Endodermal cell (in vitro differentiated cells): ENCODE measurements around the gene SPARC. TPM values are rescaled to one million over a fixed set of nuclear protein-coding genes. Genes with fewer than 3 reads are reported as not detected.
A peak's percentile ranks its signal among the peaks of the same experiment; 100 is the strongest.

Experiments used
- DNase-seq: peaks from one replicate; pipeline ENCODE4 v3.0.0-alpha.2; 2017
- H3K27ac ChIP-seq: 2 replicates; pipeline ENCODE4 v1.5.1; 2013; ENCODE audit warnings: mild to moderate bottlenecking, low read depth, low read length, moderate library complexity
- H3K27me3 ChIP-seq: 2 replicates; pipeline ENCODE4 v1.6.1; 2013; ENCODE audit warnings: mild to moderate bottlenecking, low read length, moderate library complexity; ENCODE audit not compliant: insufficient read depth, control insufficient read depth, poor library complexity, severe bottlenecking
- H3K36me3 ChIP-seq: 2 replicates; pipeline ENCODE4 v1.7.0; 2013; ENCODE audit warnings: mild to moderate bottlenecking, low read length, moderate library complexity; ENCODE audit not compliant: control insufficient read depth, insufficient read depth
- H3K4me1 ChIP-seq: one replicate; pipeline ENCODE4 v1.7.0; 2013; ENCODE audit warnings: low read length; ENCODE audit not compliant: control insufficient read depth, insufficient read depth
- H3K4me3 ChIP-seq: 2 replicates; pipeline ENCODE4 v1.5.1; 2013; ENCODE audit warnings: mild to moderate bottlenecking, low read length, moderate library complexity
- H3K9ac ChIP-seq: 2 replicates; pipeline ENCODE4 v1.6.1; 2013; ENCODE audit warnings: mild to moderate bottlenecking, low read length, moderate library complexity; ENCODE audit not compliant: poor library complexity, severe bottlenecking; ENCODE audit errors: extremely low read depth
- H3K9me3 ChIP-seq: 2 replicates; pipeline ENCODE4 v1.6.1; 2013; ENCODE audit warnings: mild to moderate bottlenecking, low read length, moderate library complexity; ENCODE audit not compliant: control insufficient read depth
- H3K27ac Mint-ChIP-seq: 2 replicates; pipeline ENCODE4 v1.8.0; 2020; ENCODE audit warnings: mixed read lengths
- H3K27me3 Mint-ChIP-seq: 2 replicates; pipeline ENCODE4 v1.8.0; 2021; ENCODE audit warnings: mild to moderate bottlenecking, mixed read lengths; ENCODE audit not compliant: insufficient read depth
- H3K36me3 Mint-ChIP-seq: 2 replicates; pipeline ENCODE4 v1.8.0; 2020; ENCODE audit warnings: low read depth, mixed read lengths
- H3K4me1 Mint-ChIP-seq: 2 replicates; pipeline ENCODE4 v1.8.0; 2020; ENCODE audit warnings: mixed read lengths
- H3K4me3 Mint-ChIP-seq: 2 replicates; pipeline ENCODE4 v1.8.0; 2020; ENCODE audit warnings: mild to moderate bottlenecking, moderate library complexity, mixed read lengths
- H3K9me3 Mint-ChIP-seq: 2 replicates; pipeline ENCODE4 v1.8.0; 2020; ENCODE audit warnings: mild to moderate bottlenecking, mixed read lengths
- WGBS, 2 experiments: methylation state at CpG; one replicate each; pipeline versions ENCODE4 v1.1.5 to v1.1.7; 2013; ENCODE audit warnings: missing lambda C conversion rate in 2 of 2, mixed read lengths in 1 of 2; ENCODE audit not compliant: insufficient coverage in 1 of 2, insufficient read length in 1 of 2; 5-methylcytosine and 5-hydroxymethylcytosine counted together
- total RNA-seq, 2 donors: library from RNA; stranded (reverse); fragmentation: NEBNext Ultra II Directional in 1 of 2; extraction: Animal tissue kit (Norgen Biotek cat#: 25700) in 1 of 2; gene quantifications; 2 replicates in 1 of 2; 3 replicates in 1 of 2; pipeline ENCODE4 v1.2.1, GENCODE V29; 2021
- TF ChIP-seq, protein P1 (sequence below): fragments of 200-600 bp; sonication (generic); conservative IDR thresholded peaks from 2 replicates; pipeline ENCODE4 v1.5.0; 2021; ENCODE audit warnings: antibody characterized with exemption, mild to moderate bottlenecking

SPARC gene
- total RNA-seq, 2 donors from 2014 or later: 523 to 643 TPM

GRCh38 chr5:151721087-151721646 is 34.5 kb upstream of the SPARC start:
- peak; percentile 50 for DNase-seq
- H3K27me3 ChIP-seq: no peaks in the 10 kb centered on the region
- H3K9ac ChIP-seq: no peak overlapping the region
- H3K9me3 Mint-ChIP-seq: no peaks in the 10 kb centered on the region
- peak overlapping the region; percentile 83 for H3K27ac Mint-ChIP-seq
- H3K9me3 ChIP-seq: no peaks in the 10 kb centered on the region
- no peak overlapping the region for H3K4me3 Mint-ChIP-seq
- no peaks in the 10 kb centered on the region for H3K27me3 Mint-ChIP-seq
- peaks cover 9% of the 10 kb centered on the region for H3K4me1 Mint-ChIP-seq
- 71 to 82% methylated on average over 3 of the region's 3 CpGs for WGBS, 2 experiments
- no peaks in the 10 kb centered on the region for H3K4me1 ChIP-seq
- H3K4me3 ChIP-seq: no peak overlapping the region
- TF ChIP-seq, protein P1, sequence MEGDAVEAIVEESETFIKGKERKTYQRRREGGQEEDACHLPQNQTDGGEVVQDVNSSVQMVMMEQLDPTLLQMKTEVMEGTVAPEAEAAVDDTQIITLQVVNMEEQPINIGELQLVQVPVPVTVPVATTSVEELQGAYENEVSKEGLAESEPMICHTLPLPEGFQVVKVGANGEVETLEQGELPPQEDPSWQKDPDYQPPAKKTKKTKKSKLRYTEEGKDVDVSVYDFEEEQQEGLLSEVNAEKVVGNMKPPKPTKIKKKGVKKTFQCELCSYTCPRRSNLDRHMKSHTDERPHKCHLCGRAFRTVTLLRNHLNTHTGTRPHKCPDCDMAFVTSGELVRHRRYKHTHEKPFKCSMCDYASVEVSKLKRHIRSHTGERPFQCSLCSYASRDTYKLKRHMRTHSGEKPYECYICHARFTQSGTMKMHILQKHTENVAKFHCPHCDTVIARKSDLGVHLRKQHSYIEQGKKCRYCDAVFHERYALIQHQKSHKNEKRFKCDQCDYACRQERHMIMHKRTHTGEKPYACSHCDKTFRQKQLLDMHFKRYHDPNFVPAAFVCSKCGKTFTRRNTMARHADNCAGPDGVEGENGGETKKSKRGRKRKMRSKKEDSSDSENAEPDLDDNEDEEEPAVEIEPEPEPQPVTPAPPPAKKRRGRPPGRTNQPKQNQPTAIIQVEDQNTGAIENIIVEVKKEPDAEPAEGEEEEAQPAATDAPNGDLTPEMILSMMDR: no peak
- no peaks in the 10 kb centered on the region for H3K36me3 ChIP-seq
- no peak overlapping the region for H3K27ac ChIP-seq
- H3K36me3 Mint-ChIP-seq: no peaks in the 10 kb centered on the region

DNA sequence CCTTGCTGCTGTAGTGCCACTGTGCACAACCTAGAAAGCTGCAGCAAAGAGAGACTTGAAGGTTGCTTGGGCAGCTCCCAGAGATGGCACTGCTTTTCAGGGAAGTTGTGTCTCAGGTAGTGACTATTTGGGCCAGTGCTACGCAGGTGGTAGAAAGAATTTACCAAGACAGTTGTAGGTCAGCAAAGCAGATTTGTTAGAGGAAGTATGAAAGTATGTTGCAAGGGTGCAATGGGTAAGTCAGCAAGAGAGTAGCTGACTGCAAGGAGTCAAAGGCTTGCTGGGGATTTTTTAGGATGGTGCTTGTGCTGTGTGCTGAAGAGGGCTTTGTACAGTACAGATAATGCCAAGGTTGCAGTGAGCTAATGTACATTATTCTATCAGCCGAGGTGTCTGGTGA is 33.5 kb upstream of the SPARC start:
- H3K4me1 ChIP-seq: no peaks in the 10 kb centered on the region
- H3K4me3 ChIP-seq: no peak overlapping the region
- H3K27ac ChIP-seq: no peak overlapping the region
- no peaks in the 10 kb centered on the region for H3K9me3 Mint-ChIP-seq
- no peaks in the 10 kb centered on the region for H3K9me3 ChIP-seq
- H3K27me3 Mint-ChIP-seq: no peaks in the 10 kb centered on the region
- H3K36me3 Mint-ChIP-seq: no peaks in the 10 kb centered on the region
- H3K4me3 Mint-ChIP-seq: no peak overlapping the region
- no peak for DNase-seq
- no peak overlapping the region for H3K9ac ChIP-seq
- WGBS, 2 experiments: 85 to 100% methylated on average over 2 of the region's 2 CpGs
- TF ChIP-seq, protein P1: no peak
- peaks cover 9% of the 10 kb centered on the region for H3K4me1 Mint-ChIP-seq
- H3K36me3 ChIP-seq: no peaks in the 10 kb centered on the region
- no peak overlapping the region for H3K27ac Mint-ChIP-seq
- no peaks in the 10 kb centered on the region for H3K27me3 ChIP-seq

DNA sequence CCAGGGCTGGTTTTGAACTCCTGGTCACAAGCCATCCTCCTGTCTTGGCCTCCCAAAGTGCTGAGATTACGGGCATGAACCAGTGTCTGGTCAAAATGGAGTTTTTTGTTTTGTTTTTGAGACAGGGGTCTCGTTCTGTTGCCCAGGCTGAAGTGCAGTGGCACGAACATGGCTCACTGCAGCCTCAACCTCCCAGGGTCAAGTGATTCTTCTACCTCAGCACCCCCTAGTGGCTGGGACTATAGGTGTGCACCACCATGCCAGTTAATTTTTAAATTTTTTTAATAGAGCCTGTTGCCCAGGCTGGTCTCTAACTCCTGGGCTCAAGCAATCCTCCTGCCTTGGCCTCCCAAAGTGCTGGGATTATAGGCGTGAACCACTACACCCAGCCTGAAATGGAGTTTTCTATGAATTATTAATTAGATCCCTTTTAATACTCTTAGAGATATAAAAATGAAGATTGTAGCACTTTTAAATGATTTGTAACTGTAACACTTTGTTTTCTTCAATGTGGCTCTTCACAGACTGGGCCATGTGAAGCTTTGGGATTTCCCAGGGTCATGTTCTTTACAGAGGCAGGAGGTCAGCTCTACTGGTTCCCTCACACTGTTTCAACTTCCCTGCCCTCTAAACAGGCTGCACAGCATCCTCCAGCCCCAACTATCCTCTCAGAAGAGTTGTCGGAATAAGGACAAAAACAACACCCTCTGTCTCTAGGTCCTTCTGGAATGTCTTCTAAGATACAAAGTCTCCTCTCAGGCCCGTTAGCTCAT is 32.7 kb upstream of the SPARC start:
- Mint-ChIP-seq H3K36me3 (no peaks in the 10 kb centered on the region), H3K4me1 (peaks cover 9% of the 10 kb centered on the region), H3K27ac (no peak overlapping the region), H3K4me3 (no peak overlapping the region), H3K9me3 (peaks cover 6% of the 10 kb centered on the region), H3K27me3 (no peaks in the 10 kb centered on the region)
- H3K9ac ChIP-seq: no peak overlapping the region
- no peak overlapping the region for H3K4me3 ChIP-seq
- H3K27me3 ChIP-seq: no peaks in the 10 kb centered on the region
- 91 to 95% methylated on average over 5 to 6 of the region's 6 CpGs for WGBS, 2 experiments
- no peaks in the 10 kb centered on the region for H3K4me1 ChIP-seq
- no peaks in the 10 kb centered on the region for H3K9me3 ChIP-seq
- DNase-seq: peak; percentile 75
- H3K27ac ChIP-seq: no peak overlapping the region
- TF ChIP-seq, protein P1: peak; percentile 81
- H3K36me3 ChIP-seq: no peaks in the 10 kb centered on the region
